GM13977 (cell line): ENCODE results near the gene GRIN3A.
"Not testable (repeated sequence)": the region's sequence is repeated elsewhere in the genome, so short reads cannot be mapped to it uniquely, and the experiment has no call there.

Experiments used
- DNase-seq: peaks from one replicate; pipeline ENCODE4 v3.0.0; 2012; ENCODE audit warnings: low spot score
- in situ Hi-C: fragments of 300-500 bp; cut with MboI; formaldehyde crosslinking; loops from one replicate; pipeline ENCODE4 v1.12.0; 2022; ENCODE audit warnings: low sequenced_read_pairs, low pct_unique_long_range_greater_than_20kb, mixed read lengths, inconsistent platforms; ENCODE audit not compliant: unreplicated experiment
- TF ChIP-seq, protein P1 (sequence below): IDR thresholded peaks from 2 replicates; pipeline ENCODE4 v1.5.1; 2012; ENCODE audit warnings: mild to moderate bottlenecking, control low read depth; ENCODE audit not compliant: insufficient read depth; ENCODE audit errors: extremely low read depth, missing control alignments

GRIN3A gene

DNA sequence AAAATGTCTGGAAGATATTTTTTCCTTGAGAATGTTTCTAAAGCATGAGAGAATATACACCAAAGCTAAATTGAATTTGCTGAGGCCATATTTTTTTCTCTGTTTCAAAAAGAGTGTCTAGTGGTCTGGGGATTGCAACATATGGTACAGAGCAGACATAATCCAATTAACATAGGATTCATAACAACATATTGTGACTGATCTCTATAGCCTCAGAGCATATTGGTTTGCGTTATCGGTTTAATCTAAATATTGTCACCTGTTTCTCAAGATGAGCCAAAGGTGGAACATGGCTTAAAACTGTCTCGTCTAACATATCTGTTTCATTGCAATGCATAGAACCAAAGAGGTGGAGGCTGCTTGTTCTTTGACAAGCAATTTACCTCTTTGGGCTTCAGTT, 147.5 kb downstream of the GRIN3A start:
- in situ Hi-C loops, result no loop called here
- TF ChIP-seq, protein P1, sequence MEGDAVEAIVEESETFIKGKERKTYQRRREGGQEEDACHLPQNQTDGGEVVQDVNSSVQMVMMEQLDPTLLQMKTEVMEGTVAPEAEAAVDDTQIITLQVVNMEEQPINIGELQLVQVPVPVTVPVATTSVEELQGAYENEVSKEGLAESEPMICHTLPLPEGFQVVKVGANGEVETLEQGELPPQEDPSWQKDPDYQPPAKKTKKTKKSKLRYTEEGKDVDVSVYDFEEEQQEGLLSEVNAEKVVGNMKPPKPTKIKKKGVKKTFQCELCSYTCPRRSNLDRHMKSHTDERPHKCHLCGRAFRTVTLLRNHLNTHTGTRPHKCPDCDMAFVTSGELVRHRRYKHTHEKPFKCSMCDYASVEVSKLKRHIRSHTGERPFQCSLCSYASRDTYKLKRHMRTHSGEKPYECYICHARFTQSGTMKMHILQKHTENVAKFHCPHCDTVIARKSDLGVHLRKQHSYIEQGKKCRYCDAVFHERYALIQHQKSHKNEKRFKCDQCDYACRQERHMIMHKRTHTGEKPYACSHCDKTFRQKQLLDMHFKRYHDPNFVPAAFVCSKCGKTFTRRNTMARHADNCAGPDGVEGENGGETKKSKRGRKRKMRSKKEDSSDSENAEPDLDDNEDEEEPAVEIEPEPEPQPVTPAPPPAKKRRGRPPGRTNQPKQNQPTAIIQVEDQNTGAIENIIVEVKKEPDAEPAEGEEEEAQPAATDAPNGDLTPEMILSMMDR, result no peak
- no peak for DNase-seq

GRCh38 chr9:101590074-101590473, 148.4 kb downstream of the GRIN3A start:
- DNase-seq, in situ Hi-C loops: not testable (repeated sequence)

DNA sequence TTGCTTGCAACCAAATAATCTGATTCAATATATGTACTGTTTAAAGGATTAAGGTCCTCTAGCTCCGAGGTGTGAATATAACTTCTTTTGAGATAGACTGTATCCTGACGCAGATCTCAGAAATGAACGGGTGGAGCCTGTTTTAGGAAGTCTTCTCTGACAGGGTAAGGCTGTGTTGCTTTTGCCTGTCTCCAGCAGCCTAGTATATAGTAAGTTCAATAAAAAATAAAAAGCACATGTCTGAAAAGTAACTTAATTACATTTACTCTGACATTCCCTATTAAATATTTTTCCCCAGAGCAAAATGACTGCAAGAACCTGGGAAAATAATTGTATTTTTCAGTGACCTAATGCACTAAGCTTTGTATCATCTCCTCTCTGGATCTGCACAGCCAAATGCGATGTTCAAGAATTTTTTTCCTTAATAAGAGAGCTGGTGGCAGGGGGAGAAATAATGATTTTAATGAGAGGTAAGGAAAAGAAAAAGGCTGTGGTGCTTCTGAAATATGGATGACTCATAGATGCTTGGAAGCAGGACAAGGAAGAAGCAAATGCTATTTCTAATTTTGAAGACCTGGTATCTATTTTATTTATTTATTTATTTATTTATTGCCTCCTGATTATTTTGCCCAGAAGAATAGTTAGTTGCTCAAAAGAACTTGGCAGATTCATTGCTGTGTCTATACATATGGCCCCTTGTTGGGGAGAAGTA, 151.0 kb downstream of the GRIN3A start:
- in situ Hi-C loops, result no loop called here

GRCh38 chr9:101586651-101587050, 151.8 kb downstream of the GRIN3A start:
- DNase-seq, result no peak
- TF ChIP-seq, protein P1, result no peak
- in situ Hi-C loops, result no loop called here

More for the DNA sequence above, 151.0 kb downstream of the GRIN3A start:
- no peak for DNase-seq
- TF ChIP-seq, protein P1, result no peak

DNA sequence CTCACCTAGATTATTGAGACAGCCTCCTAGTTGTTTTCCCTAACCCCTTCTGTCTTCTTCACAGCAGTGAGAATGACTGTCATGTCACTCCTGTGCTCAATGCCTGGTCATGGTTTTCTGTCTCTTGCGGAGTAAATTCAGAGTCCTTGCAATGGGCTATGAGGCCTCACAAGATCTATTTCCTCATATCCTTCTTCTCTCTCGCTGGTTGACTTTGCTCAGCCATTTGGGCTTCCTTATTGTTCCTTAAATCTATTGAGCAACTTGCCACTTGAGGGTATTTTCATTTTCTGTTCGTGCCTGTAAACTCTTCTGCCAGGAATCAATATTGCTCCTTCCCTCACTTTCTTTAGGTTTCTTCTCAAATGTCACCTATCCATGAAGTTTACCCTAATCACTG, 152.7 kb downstream of the GRIN3A start:
- DNase-seq, result no peak
- in situ Hi-C loops, result no loop called here
- TF ChIP-seq, protein P1, result no peak

- TF ChIP-seq, protein P1, result no peak
- in situ Hi-C loops, result no loop called here
- no peak for DNase-seq
Measured at GRCh38 chr9:101582553-101582952, 155.9 kb downstream of the GRIN3A start.

DNA sequence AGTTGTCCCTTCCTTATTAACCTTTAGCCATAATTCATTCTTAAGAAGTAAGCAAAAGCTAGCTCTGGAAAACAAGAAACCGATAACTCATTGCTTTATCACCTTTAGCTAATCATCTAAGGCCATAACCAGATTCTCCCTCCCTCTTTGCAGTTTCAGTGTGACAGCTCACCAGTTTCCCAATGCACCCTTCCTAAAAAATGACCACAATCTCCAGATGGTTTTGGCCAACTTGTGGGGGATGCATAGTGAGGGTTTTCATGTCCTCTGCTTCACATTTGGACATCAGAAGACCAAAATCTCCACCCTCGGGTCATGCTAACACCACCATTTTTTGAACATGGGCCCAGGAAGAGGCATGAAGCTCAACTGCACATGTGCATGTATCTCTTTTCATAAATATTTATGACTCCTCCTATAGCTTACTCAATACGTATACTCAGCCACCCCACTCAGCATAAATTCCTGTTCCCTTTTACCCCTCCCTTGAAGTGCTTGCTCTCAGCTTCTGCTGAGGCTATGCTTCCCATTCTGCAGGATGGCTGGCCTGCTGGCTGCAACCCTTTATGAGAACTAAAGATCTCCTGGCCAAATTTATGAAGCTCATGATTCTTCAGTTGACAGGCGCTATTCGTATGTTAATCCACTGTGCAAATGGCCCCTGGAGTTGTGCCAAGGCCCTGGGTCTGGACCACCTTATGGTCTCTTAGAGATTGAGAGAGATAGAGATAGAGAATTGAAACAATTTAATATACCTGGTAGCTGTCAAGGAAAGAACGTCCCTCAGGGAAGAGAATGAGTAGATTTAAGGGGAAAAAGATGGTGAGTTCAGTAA, 158.5 kb downstream of the GRIN3A start:
- no peak for DNase-seq
- in situ Hi-C loops, result no loop called here
- TF ChIP-seq, protein P1, result no peak
